ENCODE measurements around the gene MZF1.

DNA sequence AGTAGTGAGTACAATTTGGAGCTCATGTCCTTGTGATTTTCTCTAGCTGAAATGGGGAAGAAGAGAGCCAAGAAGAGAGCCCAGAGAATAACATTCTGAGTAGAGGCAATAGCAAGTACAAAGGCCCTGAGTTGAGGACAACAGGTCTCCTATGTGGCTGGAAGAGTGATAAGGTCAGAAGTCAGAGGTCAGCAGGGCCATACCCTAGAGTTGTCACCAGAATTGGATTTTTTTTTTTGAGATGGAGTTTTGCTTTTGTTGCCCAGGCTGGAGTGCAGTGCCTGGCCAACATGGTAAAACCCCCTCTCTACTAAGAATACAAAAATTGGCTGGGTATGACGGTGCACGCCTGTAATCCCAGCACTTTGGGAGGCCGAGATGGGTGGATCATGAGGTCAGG lies 37.3 kb downstream of the MZF1 start:
- TF ChIP-seq TEAD2 (tag; IDR thresholded peaks at IDR 0.05) (no peak), JUN (IDR thresholded peaks at IDR 0.05; ENCODE audit: borderline replicate concordance, low read depth, low read length) (no peak), JUN (CRISPR knock-in tag; IDR thresholded peaks at IDR 0.05; ENCODE audit: borderline replicate concordance) (no peak), ZBTB26 (CRISPR knock-in tag; IDR thresholded peaks at IDR 0.05) (no peak)

Measured in K562 (cell line).